ENCODE measurements around the gene MINDY2. TPM values are rescaled to one million over a fixed set of nuclear protein-coding genes. Genes with fewer than 3 reads are reported as not detected.

MINDY2 gene
- total RNA-seq, 1 experiment from 2014 or later = 29.9 TPM

GRCh38 chr15:58862326-58862725 is 91.2 kb downstream of the MINDY2 start:
- H3K36me3 Mint-ChIP-seq = peaks cover 4% of the 10 kb centered on the region
- peaks cover 2% of the 10 kb centered on the region for H3K9me3 Mint-ChIP-seq
- TF ChIP-seq FOXJ3 (CRISPR knock-in tag; IDR thresholded peaks at IDR 0.05; ENCODE audit: borderline replicate concordance) (no peak), ATF1 (CRISPR knock-in tag; IDR thresholded peaks at IDR 0.05) (no peak), E2F5 (CRISPR knock-in tag; IDR thresholded peaks at IDR 0.05) (no peak), SMAD3 (CRISPR knock-in tag; IDR thresholded peaks at IDR 0.05; ENCODE audit: borderline replicate concordance) (no peak), HMGXB4 (CRISPR knock-in tag; IDR thresholded peaks at IDR 0.05) (no peak), NFYB (CRISPR knock-in tag; conservative IDR thresholded peaks at IDR 0.05; ENCODE audit: low read depth) (no peak), MLX (CRISPR knock-in tag; IDR thresholded peaks at IDR 0.05) (no peak), TEAD4 (CRISPR knock-in tag; IDR thresholded peaks at IDR 0.05) (no peak), ZBTB43 (CRISPR knock-in tag; IDR thresholded peaks at IDR 0.05) (no peak), KAT7 (CRISPR knock-in tag; IDR thresholded peaks at IDR 0.05; ENCODE audit: borderline replicate concordance) (no peak), HMGA2 (CRISPR knock-in tag; IDR thresholded peaks at IDR 0.05) (no peak), USF2 (CRISPR knock-in tag; IDR thresholded peaks at IDR 0.05) (no peak), MXD4 (CRISPR knock-in tag; IDR thresholded peaks at IDR 0.05; ENCODE audit: borderline replicate concordance) (no peak), AFF4 (CRISPR knock-in tag; IDR thresholded peaks at IDR 0.05; ENCODE audit: borderline replicate concordance) (no peak), ZNF121 (CRISPR knock-in tag; IDR thresholded peaks at IDR 0.05) (no peak), ZNF138 (CRISPR knock-in tag; conservative IDR thresholded peaks at IDR 0.05) (no peak), ZNF425 (CRISPR knock-in tag; conservative IDR thresholded peaks at IDR 0.05) (no peak)
- CTCF ChIA-PET = interaction anchor here (0.8 kb wide), 1 partner anchor 23 kb away, joined by 3 read pairs; no protein-coding TSS in a partner anchor
- H3K27ac Mint-ChIP-seq = no peak overlapping the region
- no peak for DNase-seq (ENCODE audit: low spot score)
- H3K27me3 Mint-ChIP-seq (ENCODE audit: low read depth) = peaks cover 15% of the 10 kb centered on the region
- POLR2A ChIA-PET = no interaction called here
- H3K4me1 Mint-ChIP-seq = peaks cover 9% of the 10 kb centered on the region
- H3K4me3 Mint-ChIP-seq = no peak overlapping the region
- ATAC-seq = no peak

Measured in WTC11 (cell line).